Measurements from ENCODE around the gene PLPP3.
A peak's percentile ranks its signal among the peaks of the same experiment; 100 is the strongest.

The PLPP3 gene

GRCh38 chr1:56496821-56497772 is 82.3 kb downstream of the PLPP3 start:
- no peak for TF ChIP-seq CTCF (conservative IDR thresholded peaks at IDR 0.05; ENCODE audit: low read depth, low read length)
- H3K4me3 ChIP-seq (ENCODE audit: low read length) = no peak overlapping the region
- DNase-seq (ENCODE audit: low read depth) = no peak

DNA sequence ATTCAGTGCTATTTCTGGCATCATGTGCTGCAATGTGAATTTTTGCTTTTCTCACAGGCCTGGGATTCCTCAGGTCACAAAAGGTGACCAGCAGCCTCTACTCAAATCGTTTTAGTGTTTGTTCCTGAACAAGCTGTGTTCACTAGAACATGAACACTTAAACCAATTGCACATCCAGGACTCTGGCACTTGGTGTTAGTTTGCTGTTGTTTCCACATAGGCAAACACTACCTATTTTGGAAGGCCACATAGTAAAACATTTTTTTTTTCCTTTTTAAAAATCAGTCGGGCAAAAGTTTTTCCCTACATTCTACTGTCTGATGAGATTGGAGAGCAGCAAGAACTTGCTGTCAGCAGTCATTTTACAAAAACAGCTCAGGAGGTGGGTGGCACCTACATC is 83.2 kb downstream of the PLPP3 start:
- TF ChIP-seq CTCF (conservative IDR thresholded peaks at IDR 0.05; ENCODE audit: low read depth, low read length) = no peak
- no peak overlapping the region for H3K4me3 ChIP-seq (ENCODE audit: low read length)
- DNase-seq (ENCODE audit: low read depth) = no peak

DNA sequence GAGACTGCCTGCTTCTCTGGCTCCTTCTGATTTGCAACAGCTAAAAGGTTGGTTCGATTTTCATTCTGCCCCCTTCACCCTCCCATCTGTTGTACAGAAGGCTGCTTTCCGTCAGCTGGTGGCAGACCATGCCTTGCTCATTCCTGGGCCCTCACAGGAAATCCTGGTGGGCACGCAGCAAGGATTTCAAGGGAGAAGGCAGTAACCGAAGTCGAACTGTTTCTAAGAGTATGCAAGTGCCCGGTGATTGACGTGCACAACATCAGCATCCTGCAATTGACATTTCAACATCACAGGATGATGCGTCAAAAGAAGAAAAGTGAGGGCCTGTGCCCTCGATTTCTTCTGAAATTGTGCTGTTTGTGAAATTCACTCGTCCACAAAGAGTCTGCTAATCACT is 83.8 kb downstream of the PLPP3 start:
- no peak for TF ChIP-seq CTCF (conservative IDR thresholded peaks at IDR 0.05; ENCODE audit: low read depth, low read length)
- DNase-seq (ENCODE audit: low read depth) = no peak
- H3K4me3 ChIP-seq (ENCODE audit: low read length) = no peak overlapping the region

GRCh38 chr1:56494306-56494705 is 85.1 kb downstream of the PLPP3 start:
- no peak overlapping the region for H3K4me3 ChIP-seq (ENCODE audit: low read length)
- TF ChIP-seq CTCF (conservative IDR thresholded peaks at IDR 0.05; ENCODE audit: low read depth, low read length) = no peak

DNA sequence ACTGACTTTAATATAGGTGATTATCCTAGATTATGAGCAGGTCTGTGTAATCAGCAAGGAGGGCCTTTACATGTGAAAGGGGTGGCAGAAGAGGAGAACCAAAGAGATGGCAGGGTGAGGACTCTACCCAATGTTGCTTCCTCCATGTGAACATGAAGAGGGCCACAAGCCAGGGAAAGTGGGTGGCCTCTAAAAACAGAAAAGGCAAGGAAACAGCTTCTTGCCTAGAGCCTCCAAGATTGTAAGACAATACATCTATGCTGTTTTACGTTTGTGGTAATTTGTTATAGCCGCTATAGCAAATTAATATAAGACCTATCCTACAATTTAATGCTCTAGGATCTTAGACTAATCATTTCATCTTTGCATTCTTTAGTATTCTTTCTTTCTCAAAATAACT is 85.5 kb downstream of the PLPP3 start:
- no peak overlapping the region for H3K4me3 ChIP-seq (ENCODE audit: low read length)
- DNase-seq (ENCODE audit: low read depth) = no peak
- TF ChIP-seq CTCF (conservative IDR thresholded peaks at IDR 0.05; ENCODE audit: low read depth, low read length) = no peak

More at GRCh38 chr1:56494306-56494705, 85.1 kb downstream of the PLPP3 start:
- no peak for DNase-seq (ENCODE audit: low read depth)

- DNase-seq (ENCODE audit: low read depth) = peak; percentile 91
- H3K4me3 ChIP-seq (ENCODE audit: low read length) = no peak overlapping the region
- no peak for TF ChIP-seq CTCF (conservative IDR thresholded peaks at IDR 0.05; ENCODE audit: low read depth, low read length)
Observed at GRCh38 chr1:56491441-56491840, 87.9 kb downstream of the PLPP3 start.

GRCh38 chr1:56490619-56491018 is 88.7 kb downstream of the PLPP3 start:
- no peak for TF ChIP-seq CTCF (conservative IDR thresholded peaks at IDR 0.05; ENCODE audit: low read depth, low read length)
- no peak for DNase-seq (ENCODE audit: low read depth)
- H3K4me3 ChIP-seq (ENCODE audit: low read length) = no peak overlapping the region
